Nucleus accumbens (tissue), 56 donors: ENCODE measurements around the gene ROBO4.

Experiments used
- DNase-seq, 56 donors: peaks; one replicate each; lab custom pipeline; 2025; lab: John Stamatoyannopoulos, UW

Gene ROBO4

GRCh38 chr11:124897674-124898262, at the start of gene ROBO4:
Gene ROBO4 (minus strand): TSS chr11:124897865. CDS start chr11:124897795, 70 bp downstream.
- DNase-seq = no peak

- DNase-seq = peak in 53 of 56 donors; percentile 25 to 90 (median 74)
Measured at GRCh38 chr11:124946735-124947141, 49.1 kb upstream of the ROBO4 start.

GRCh38 chr11:124945826-124946225, 48.2 kb upstream of the ROBO4 start:
- DNase-seq = no peak

- no peak for DNase-seq
Measured at GRCh38 chr11:124944565-124944964, 46.9 kb upstream of the ROBO4 start.

GRCh38 chr11:124943741-124944140, 46.1 kb upstream of the ROBO4 start:
- no peak for DNase-seq

GRCh38 chr11:124943254-124943616, 45.6 kb upstream of the ROBO4 start:
- DNase-seq = peak in 52 of 56 donors; percentile 23 to 86 (median 66)

GRCh38 chr11:124942466-124943253, 45.0 kb upstream of the ROBO4 start:
- peak in 48 of 56 donors; percentile 24 to 90 (median 62) for DNase-seq

GRCh38 chr11:124941703-124942102, 44.0 kb upstream of the ROBO4 start:
- no peak for DNase-seq

GRCh38 chr11:124938970-124939369, 41.3 kb upstream of the ROBO4 start:
- DNase-seq = no peak

GRCh38 chr11:124938206-124938765, 40.6 kb upstream of the ROBO4 start:
- DNase-seq = no peak

GRCh38 chr11:124937336-124937935, 39.8 kb upstream of the ROBO4 start:
- DNase-seq = no peak

GRCh38 chr11:124935548-124936514, 38.2 kb upstream of the ROBO4 start, which contains the start of gene HEPACAM:
Gene HEPACAM (minus strand): TSS chr11:124936047. CDS start chr11:124936006, 41 bp downstream.
- DNase-seq = peak in 54 of 56 donors; percentile 23 to 93 (median 72)

- DNase-seq = no peak
Measured at GRCh38 chr11:124934862-124935547, 37.3 kb upstream of the ROBO4 start.

- DNase-seq = no peak
Measured at GRCh38 chr11:124930799-124931198, 33.1 kb upstream of the ROBO4 start.

GRCh38 chr11:124928942-124929665, 31.4 kb upstream of the ROBO4 start:
- DNase-seq = peak in 11 of 56 donors; percentile 12 to 75 (median 30)

- no peak for DNase-seq
Measured at GRCh38 chr11:124923296-124923695, 25.6 kb upstream of the ROBO4 start.

GRCh38 chr11:124922831-124923230, 25.2 kb upstream of the ROBO4 start:
- DNase-seq = no peak

GRCh38 chr11:124920870-124921609, 23.4 kb upstream of the ROBO4 start:
- DNase-seq = peak in 16 of 56 donors; percentile 23 to 64 (median 32)
